Ishikawa (cell line): ENCODE measurements around the gene FIG4.

Experiments used
- EP300 ChIP-seq: IDR thresholded peaks from 2 replicates; pipeline ENCODE4 v1.6.1; 2012; ENCODE audit warnings: borderline replicate concordance
- NFIC ChIP-seq: IDR thresholded peaks from 2 replicates; pipeline ENCODE4 v1.6.1; 2012
- RAD21 ChIP-seq: IDR thresholded peaks from 2 replicates; pipeline ENCODE4 v1.6.1; 2012; ENCODE audit warnings: low read depth
- REST ChIP-seq: IDR thresholded peaks from 2 replicates; pipeline ENCODE4 v1.6.1; 2012; ENCODE audit warnings: low read depth, mild to moderate bottlenecking
- TAF1 ChIP-seq: IDR thresholded peaks from 2 replicates; pipeline ENCODE4 v1.6.1; 2012; ENCODE audit warnings: low read depth, mild to moderate bottlenecking

- TF ChIP-seq NFIC (no peak), EP300 (no peak), REST (no peak), TAF1 (no peak), RAD21 (no peak)
Observed at GRCh38 chr6:109770779-109771178, 79.7 kb downstream of the FIG4 start.
